BLaER1 treated with 17β-estradiol and CSF1 and Interleukin-3, amounts not matched to agents 10 nM and 100 nM (cell line): ENCODE data around the gene RASGRF2.

Source experiments
- H3K27ac ChIP-seq, 11 experiments: shearing (Covaris generic); formaldehyde crosslinking; 2 replicates each; pipeline ENCODE4 v1.8.1; 2022
- H3K27me3 ChIP-seq, 11 experiments: shearing (Covaris generic); formaldehyde crosslinking; 2 replicates each; pipeline ENCODE4 v1.8.1; 2022
- H3K36me3 ChIP-seq, 11 experiments: shearing (Covaris generic); formaldehyde crosslinking; 2 replicates each; pipeline ENCODE4 v1.8.1; 2022
- H3K4me1 ChIP-seq, 10 experiments: shearing (Covaris generic); formaldehyde crosslinking; 2 replicates each; pipeline ENCODE4 v1.8.1; 2022
- H3K4me2 ChIP-seq, 11 experiments: shearing (Covaris generic); formaldehyde crosslinking; 2 replicates each; pipeline ENCODE4 v1.8.1; 2022
- H3K4me3 ChIP-seq, 10 experiments: shearing (Covaris generic); formaldehyde crosslinking; 2 replicates each; pipeline ENCODE4 v1.8.1; 2022
- H3K9ac ChIP-seq, 11 experiments: shearing (Covaris generic); formaldehyde crosslinking; 2 replicates each; pipeline ENCODE4 v1.8.1; 2022
- H3K9me3 ChIP-seq, 11 experiments: shearing (Covaris generic); formaldehyde crosslinking; replicated peaks in 1 of 11; 2 replicates each; pipeline ENCODE4 v1.8.1; 2022
- H4K20me1 ChIP-seq, 11 experiments: shearing (Covaris generic); formaldehyde crosslinking; 2 replicates each; pipeline ENCODE4 v1.8.1; 2022
- Cebpa-rat ChIP-seq, 11 experiments: shearing (Covaris generic); IDR thresholded peaks; 2 replicates each; pipeline ENCODE4 v1.8.1; 2022

Gene RASGRF2

GRCh38 chr5:81225463-81225862, 265.3 kb downstream of the RASGRF2 start:
- H3K4me1 ChIP-seq, result no peaks in the 10 kb centered on the region
- TF ChIP-seq Cebpa-rat (IDR thresholded peaks at IDR 0.05), result no peak
- no peak overlapping the region for H3K4me3 ChIP-seq
- no peak overlapping the region for H3K27ac ChIP-seq
- H3K9ac ChIP-seq, result no peak overlapping the region
- no peaks in the 10 kb centered on the region for H3K36me3 ChIP-seq
- H3K9me3 ChIP-seq, result no peaks in the 10 kb centered on the region
- no peaks in the 10 kb centered on the region for H3K27me3 ChIP-seq
- H3K4me2 ChIP-seq, result no peak overlapping the region
- no peaks in the 10 kb centered on the region for H4K20me1 ChIP-seq

DNA sequence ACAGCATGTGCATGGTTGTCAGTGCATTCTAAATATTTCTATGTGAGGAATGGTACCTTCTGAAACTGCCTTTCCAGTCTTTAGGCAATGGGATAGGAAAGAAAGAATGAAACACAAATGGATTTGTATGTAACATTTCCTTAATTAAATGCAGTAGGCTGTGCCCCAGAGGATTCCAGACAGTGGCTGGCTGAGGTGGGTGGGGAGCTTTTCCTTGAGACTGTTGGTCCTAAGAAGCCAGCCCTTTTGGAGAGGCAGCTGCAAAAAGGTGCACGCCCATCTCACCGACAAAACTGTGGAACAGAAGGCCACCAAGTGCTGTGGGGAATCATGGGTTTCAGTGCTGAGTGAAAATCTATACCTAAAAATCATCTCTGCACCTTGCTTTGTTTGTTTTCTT, 266.1 kb downstream of the RASGRF2 start:
- Histone ChIP-seq H3K9ac (no peak overlapping the region), H3K36me3 (no peaks in the 10 kb centered on the region), H3K27me3 (no peaks in the 10 kb centered on the region), H3K4me2 (no peak overlapping the region), H3K4me3 (no peak overlapping the region), H3K27ac (no peak overlapping the region), H3K4me1 (no peaks in the 10 kb centered on the region), H4K20me1 (no peaks in the 10 kb centered on the region), H3K9me3 (no peaks in the 10 kb centered on the region)
- no peak for TF ChIP-seq Cebpa-rat (IDR thresholded peaks at IDR 0.05)

- Histone ChIP-seq H3K4me1 (no peaks in the 10 kb centered on the region), H3K9me3 (no peaks in the 10 kb centered on the region), H3K27me3 (no peaks in the 10 kb centered on the region), H3K27ac (no peak overlapping the region), H3K9ac (no peak overlapping the region), H3K36me3 (no peaks in the 10 kb centered on the region), H3K4me2 (no peak overlapping the region), H4K20me1 (no peaks in the 10 kb centered on the region), H3K4me3 (no peak overlapping the region)
- no peak for TF ChIP-seq Cebpa-rat (IDR thresholded peaks at IDR 0.05)
These were observed 266.8 kb downstream of the RASGRF2 start for GRCh38 chr5:81226949-81227348.

DNA sequence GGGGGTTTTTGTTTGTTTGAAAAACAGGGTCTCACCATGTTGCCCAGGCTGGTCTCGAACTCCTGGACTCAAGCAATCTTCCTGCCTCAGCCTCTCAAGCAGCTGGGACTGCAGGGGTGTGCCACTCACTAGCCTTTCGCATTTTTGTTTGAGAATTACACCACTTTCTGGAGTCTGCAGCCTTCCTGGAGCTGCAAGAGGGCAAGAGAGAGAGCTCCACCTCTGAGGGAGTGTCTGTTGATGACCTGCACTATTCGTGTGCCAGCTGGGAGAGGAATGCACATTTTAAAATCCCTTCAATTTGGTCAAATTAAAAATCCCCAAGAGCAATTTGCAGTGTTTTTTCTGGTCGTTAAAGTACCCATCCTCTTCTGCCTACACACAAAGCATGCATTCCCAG, 267.9 kb downstream of the RASGRF2 start:
- no peak for TF ChIP-seq Cebpa-rat (IDR thresholded peaks at IDR 0.05)
- H3K27ac ChIP-seq, result no peak overlapping the region
- H3K27me3 ChIP-seq, result no peaks in the 10 kb centered on the region
- no peak overlapping the region for H3K4me2 ChIP-seq
- no peak overlapping the region for H3K9ac ChIP-seq
- H3K9me3 ChIP-seq, result 0 out of 22 replicates have a peak, but pooled peaks cover 0 to 1% (median 0%) of the 10 kb centered on the region in 11 experiments
- H3K4me1 ChIP-seq, result no peaks in the 10 kb centered on the region
- no peaks in the 10 kb centered on the region for H4K20me1 ChIP-seq
- H3K4me3 ChIP-seq, result no peak overlapping the region
- 0 out of 22 replicates have a peak, but pooled peaks cover 0 to 4% (median 0%) of the 10 kb centered on the region in 11 experiments for H3K36me3 ChIP-seq

GRCh38 chr5:81230416-81230815, 270.3 kb downstream of the RASGRF2 start:
- H3K36me3 ChIP-seq, result 0 out of 22 replicates have a peak, but pooled peaks cover 0 to 6% (median 0%) of the 10 kb centered on the region in 11 experiments
- peaks cover 12 to 15% (median 14%) of the 10 kb centered on the region in 10 experiments; a peak in 19 of 20 replicates for H3K4me1 ChIP-seq
- TF ChIP-seq Cebpa-rat (IDR thresholded peaks at IDR 0.05), result no peak
- H3K9me3 ChIP-seq, result 0 out of 22 replicates have a peak, but pooled peaks cover 0 to 5% (median 0%) of the 10 kb centered on the region in 11 experiments
- no peaks in the 10 kb centered on the region for H4K20me1 ChIP-seq
- H3K4me3 ChIP-seq, result no peak overlapping the region
- H3K27ac ChIP-seq, result no peak overlapping the region
- no peak overlapping the region for H3K4me2 ChIP-seq
- H3K9ac ChIP-seq, result no peak overlapping the region
- no peaks in the 10 kb centered on the region for H3K27me3 ChIP-seq

DNA sequence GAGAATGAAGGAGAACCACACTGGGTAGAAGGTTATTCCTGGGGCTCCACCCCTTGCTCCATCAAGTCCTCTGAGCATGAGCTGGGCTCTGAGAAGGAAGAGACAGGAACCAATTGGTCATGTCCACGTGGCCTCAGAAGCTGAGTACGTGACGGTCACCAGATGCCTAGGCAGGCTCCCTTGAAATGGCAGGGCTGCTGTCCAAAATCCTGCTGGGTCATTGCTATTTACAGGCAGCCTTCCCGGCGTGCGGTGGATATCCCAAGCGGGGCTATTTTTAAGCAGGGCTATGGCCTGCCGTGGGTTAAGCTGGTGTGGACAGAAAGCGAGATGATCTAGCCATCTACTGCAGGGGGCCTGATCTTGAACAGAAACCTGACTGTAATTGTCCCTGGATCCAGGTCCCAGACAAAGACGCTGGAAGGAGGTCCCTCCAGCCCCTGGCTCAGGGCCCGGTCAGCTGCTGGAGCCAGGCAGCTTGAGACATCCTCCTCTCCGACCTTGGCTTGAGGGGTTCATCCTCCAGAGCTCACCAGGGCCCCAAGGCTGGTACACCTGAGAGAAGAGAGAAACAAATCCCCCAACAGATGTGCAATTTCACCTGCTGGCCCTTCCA, 272.4 kb downstream of the RASGRF2 start:
- H3K36me3 ChIP-seq, result 0 out of 22 replicates have a peak, but pooled peaks cover 0 to 6% (median 0%) of the 10 kb centered on the region in 11 experiments
- H3K4me2 ChIP-seq, result no peak overlapping the region
- no peak overlapping the region for H3K27ac ChIP-seq
- no peaks in the 10 kb centered on the region for H3K27me3 ChIP-seq
- no peaks in the 10 kb centered on the region for H4K20me1 ChIP-seq
- 0 out of 22 replicates have a peak, but pooled peaks cover 0 to 5% (median 0%) of the 10 kb centered on the region in 11 experiments for H3K9me3 ChIP-seq
- peaks cover 12 to 23% (median 19%) of the 10 kb centered on the region in 10 experiments; a peak in 19 of 20 replicates for H3K4me1 ChIP-seq
- H3K9ac ChIP-seq, result no peak overlapping the region
- no peak overlapping the region for H3K4me3 ChIP-seq
- TF ChIP-seq Cebpa-rat (IDR thresholded peaks at IDR 0.05), result no peak

DNA sequence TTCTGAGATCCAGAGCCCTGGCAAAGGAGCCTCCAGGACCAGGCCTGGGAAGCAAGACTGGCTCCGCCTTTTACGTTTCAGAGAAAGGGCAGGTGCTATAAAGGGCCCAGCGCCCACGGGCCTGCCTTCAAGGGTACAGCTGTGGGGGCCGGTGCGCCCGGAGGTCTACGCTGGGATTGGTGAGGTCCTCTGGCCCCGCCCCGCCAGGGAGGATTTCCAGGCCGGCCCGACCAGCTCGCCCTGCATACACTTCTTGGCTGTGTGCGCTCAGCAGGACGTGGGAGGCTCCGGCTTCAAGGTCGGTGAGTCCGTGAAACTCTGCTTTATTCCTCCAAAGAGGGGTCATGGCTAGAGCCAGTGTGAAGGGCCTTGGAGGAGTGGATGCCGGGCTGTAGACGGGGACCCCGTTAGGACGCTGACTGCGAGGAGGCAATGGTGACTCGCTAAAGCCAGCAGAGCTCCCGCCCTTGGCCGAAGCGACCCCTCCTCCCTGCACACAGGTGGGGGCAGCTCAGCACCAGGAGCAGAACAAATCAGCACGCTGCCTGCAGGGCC, 273.0 kb downstream of the RASGRF2 start, which contains the start of gene CKMT2:
TSS of gene CKMT2 (plus strand) at position 243 of the 555 bp plus-strand sequence. CDS start 17,811 bp downstream, outside the sequence.
- Histone ChIP-seq H3K27ac (peak within 1 kb of the TSS in 2 of 11 experiments; percentile 57 to 70; a peak in 4 of 22 replicates), H3K4me1 (peaks cover 12 to 23% (median 19%) of the 10 kb centered on the region in 10 experiments; a peak in 19 of 20 replicates), H3K9me3 (0 out of 22 replicates have a peak, but pooled peaks cover 0 to 5% (median 0%) of the 10 kb centered on the region in 11 experiments), H3K4me3 (no peak within 1 kb of the TSS), H3K36me3 (0 out of 22 replicates have a peak, but pooled peaks cover 0 to 6% (median 0%) of the 10 kb centered on the region in 11 experiments), H3K4me2 (peak within 1 kb of the TSS in 8 of 11 experiments; percentile 59 to 84 (median 70); a peak in 12 of 22 replicates), H3K9ac (no peak within 1 kb of the TSS), H4K20me1 (no peaks in the 10 kb centered on the region), H3K27me3 (no peaks in the 10 kb centered on the region)
- TF ChIP-seq Cebpa-rat (IDR thresholded peaks at IDR 0.05), result no peak

DNA sequence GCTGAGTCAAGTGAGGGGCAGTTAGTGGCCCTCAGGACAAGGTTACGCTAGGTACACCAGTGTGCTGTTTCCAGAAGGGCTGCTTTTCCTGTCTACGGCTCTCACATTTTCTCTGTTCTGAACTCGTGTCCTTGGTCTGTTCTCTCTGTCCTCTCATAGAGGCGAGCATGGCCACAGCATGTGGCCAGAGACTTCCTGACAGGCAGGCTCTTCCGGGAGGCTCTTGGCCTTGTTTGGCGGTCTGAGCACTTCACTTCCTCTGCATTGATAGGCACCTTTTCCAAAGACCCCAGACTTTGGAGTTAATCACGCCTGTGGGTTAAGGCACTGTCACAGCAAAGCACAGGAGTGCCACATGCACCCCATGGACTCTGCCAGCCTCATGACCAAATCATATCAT, 274.1 kb downstream of the RASGRF2 start:
- Histone ChIP-seq H3K9me3 (0 out of 22 replicates have a peak, but pooled peaks cover 0 to 5% (median 0%) of the 10 kb centered on the region in 11 experiments), H3K4me2 (peak overlapping the region in 10 of 11 experiments; percentile 28 to 84 (median 68); a peak in 19 of 22 replicates), H3K4me1 (peaks cover 12 to 23% (median 19%) of the 10 kb centered on the region in 10 experiments; a peak in 19 of 20 replicates), H3K27me3 (no peaks in the 10 kb centered on the region), H3K27ac (peak overlapping the region in 9 of 11 experiments; percentile 2 to 70 (median 54); a peak in 14 of 22 replicates), H3K4me3 (no peak overlapping the region), H3K9ac (0 out of 22 replicates have a peak overlapping the region, but pooled peaks of 1 of the 11 experiments have one; percentile 39), H4K20me1 (no peaks in the 10 kb centered on the region), H3K36me3 (0 out of 22 replicates have a peak, but pooled peaks cover 0 to 6% (median 0%) of the 10 kb centered on the region in 11 experiments)
- TF ChIP-seq Cebpa-rat (IDR thresholded peaks at IDR 0.05), result no peak

DNA sequence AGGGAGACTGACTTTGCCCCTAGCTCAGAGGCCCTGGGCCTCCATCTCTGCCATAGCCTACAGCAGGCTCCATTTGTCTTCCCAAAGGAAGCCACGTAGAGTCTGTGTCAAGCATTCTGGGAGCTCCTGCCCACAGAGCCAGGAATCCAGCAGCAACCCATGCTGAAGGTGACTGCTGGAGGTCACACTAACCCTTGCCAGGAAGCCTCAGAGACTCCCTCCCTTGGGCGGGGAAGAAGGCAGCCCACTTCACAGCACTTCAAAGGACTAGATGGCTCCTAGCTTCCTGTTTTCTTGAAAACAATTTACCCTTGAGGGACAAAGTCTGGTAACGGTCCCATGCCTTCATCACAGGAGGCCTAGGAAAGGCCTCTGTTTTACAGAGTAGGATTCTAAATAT, 274.6 kb downstream of the RASGRF2 start:
- H3K4me3 ChIP-seq, result no peak overlapping the region
- H3K36me3 ChIP-seq, result 0 out of 22 replicates have a peak, but pooled peaks cover 0 to 6% (median 0%) of the 10 kb centered on the region in 11 experiments
- no peak for TF ChIP-seq Cebpa-rat (IDR thresholded peaks at IDR 0.05)
- H3K9ac ChIP-seq, result peak overlapping the region in 3 of 11 experiments; percentile 3 to 39 (median 34); a peak in 4 of 22 replicates
- peak overlapping the region in 9 of 11 experiments; percentile 2 to 70 (median 54); a peak in 15 of 22 replicates for H3K27ac ChIP-seq
- peaks cover 12 to 23% (median 19%) of the 10 kb centered on the region in 10 experiments; a peak in 19 of 20 replicates for H3K4me1 ChIP-seq
- no peaks in the 10 kb centered on the region for H3K27me3 ChIP-seq
- H3K4me2 ChIP-seq, result peak overlapping the region; percentile 10 to 84 (median 67); a peak in 20 of 22 replicates
- H3K9me3 ChIP-seq, result 0 out of 22 replicates have a peak, but pooled peaks cover 0 to 5% (median 0%) of the 10 kb centered on the region in 11 experiments
- no peaks in the 10 kb centered on the region for H4K20me1 ChIP-seq
